HG03097 (cell line): ENCODE results near the gene TRAF3IP3.

ENCODE experiments used
- ATAC-seq: cut with Tn5 transposase; IDR thresholded peaks from one replicate; pipeline ENCODE4 v1.9.1; 2021; ENCODE audit not compliant: unreplicated experiment, low FRiP score

The TRAF3IP3 gene

GRCh38 chr1:209766051-209766450 lies 10.2 kb downstream of the TRAF3IP3 start:
- no peak for ATAC-seq

DNA sequence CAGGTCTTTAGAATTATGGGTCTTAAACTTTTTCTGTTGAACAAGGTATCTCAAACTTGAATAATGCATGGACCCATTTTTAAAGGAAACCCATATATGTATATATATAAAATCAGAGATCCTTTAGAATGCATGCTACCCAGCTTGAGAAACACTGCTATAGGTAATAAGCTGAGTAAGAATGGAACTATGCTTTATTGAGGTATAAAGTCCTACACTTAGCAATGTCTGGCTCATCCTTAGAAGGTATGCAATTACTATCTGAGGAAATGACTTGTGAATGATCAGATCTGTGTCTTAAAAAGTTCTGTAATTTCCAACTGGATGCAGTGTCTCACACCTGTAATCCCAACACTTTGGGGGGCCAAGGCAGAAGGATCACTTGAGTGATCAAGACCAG lies 11.2 kb downstream of the TRAF3IP3 start:
- ATAC-seq = no peak

DNA sequence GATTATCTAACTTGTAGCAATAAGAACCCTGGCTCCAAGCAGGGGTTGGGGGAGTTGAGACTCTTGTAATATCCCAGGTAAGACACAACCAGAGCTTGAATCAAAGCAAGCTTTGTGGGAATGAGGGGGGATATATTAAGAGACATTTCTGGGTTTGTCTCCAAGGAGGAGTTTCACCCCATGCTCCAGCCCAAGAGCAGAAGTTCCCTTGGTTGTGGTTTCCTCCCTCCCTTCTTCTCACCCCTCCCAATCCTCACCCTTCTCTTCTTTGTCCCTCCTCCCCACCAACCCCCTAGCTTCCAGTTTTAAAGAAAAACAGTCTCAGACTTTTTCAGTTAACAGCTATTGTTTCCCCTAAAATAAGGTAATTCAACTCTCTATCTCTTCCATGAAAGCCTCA lies 11.9 kb downstream of the TRAF3IP3 start:
- ATAC-seq = no peak

DNA sequence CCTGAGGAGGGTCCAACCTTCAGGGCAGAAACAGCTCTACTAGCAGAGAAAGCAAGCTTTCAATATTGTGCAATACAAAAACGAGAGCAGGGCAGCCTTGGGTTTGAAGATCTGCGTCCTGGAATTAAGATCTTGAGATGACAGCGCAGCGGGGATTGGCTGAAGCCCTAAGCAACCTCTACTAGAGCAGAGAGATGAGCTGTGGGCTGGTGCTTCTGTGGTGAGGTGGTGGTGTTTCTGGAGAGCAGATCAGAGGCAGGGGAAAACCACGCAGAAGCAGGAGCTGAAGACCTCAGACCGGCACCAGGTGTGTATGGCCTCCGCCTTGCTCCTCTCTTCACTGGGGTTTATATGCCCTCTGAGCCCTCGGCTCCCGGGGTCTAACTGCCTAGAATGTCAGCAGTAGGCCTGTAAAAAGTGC lies 12.5 kb downstream of the TRAF3IP3 start:
- ATAC-seq = peak; percentile 75

- peak; percentile 75 for ATAC-seq
Observed at GRCh38 chr1:209769171-209769904, 13.5 kb downstream of the TRAF3IP3 start.

GRCh38 chr1:209769971-209770370 lies 14.1 kb downstream of the TRAF3IP3 start:
- no peak for ATAC-seq

- no peak for ATAC-seq
Observed at GRCh38 chr1:209770636-209771415, 15.0 kb downstream of the TRAF3IP3 start.

DNA sequence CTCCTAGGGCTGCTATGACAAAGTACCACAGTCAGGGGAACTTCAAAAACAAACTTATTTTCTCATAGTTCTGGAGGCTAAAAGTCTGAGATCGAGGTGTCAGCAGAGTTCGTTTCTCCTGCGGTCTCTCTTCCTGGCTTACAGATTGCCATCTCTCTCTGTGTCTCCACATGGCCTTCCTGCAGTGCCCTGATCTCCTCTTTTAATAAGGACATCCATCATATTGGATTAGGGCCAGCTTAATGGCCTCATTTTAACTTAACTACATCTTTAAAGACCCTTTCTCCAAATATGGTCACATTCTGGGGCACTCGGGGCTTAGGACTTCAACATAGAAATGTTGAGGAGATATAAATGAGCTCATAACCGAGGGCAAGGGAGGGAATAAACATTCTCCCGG lies 16.3 kb downstream of the TRAF3IP3 start:
- no peak for ATAC-seq

DNA sequence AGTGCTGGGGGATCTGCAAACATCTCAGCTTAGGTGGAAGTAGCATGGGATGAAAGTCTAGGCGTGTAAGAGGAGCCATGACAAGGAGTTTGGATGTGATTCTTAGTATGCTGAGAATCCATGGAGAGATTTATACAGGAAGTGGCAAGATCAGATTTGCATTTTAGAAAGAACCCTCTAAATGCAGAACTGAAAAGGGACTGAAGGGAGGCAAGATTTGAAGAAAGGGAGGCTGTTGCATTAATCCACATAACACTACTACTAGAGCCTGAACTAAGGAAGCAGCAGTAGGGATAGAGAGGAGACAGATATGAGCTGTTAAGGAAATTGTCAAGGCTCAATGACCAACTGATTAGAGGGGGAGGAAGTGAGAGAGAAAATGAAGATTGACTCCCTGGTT lies 18.7 kb downstream of the TRAF3IP3 start:
- no peak for ATAC-seq

DNA sequence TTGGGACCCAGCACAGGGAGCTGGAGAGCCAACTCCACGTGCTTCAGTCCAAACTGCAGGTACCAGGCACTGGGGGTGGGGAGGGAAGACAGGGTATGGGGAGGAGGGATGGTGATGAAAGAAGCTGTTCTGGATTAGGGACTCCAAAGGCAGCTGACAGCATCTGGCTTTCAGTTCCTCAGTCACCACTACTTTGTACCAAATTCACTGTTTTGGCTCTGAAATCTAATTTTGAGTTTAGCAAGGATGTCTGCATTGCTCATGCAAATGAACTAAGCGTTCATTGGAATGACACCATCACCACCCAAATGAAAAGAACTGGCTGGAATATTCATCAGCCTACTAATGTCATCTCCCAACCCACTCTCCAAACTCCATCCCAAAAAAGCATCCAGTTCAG lies 19.8 kb downstream of the TRAF3IP3 start:
- ATAC-seq = no peak

DNA sequence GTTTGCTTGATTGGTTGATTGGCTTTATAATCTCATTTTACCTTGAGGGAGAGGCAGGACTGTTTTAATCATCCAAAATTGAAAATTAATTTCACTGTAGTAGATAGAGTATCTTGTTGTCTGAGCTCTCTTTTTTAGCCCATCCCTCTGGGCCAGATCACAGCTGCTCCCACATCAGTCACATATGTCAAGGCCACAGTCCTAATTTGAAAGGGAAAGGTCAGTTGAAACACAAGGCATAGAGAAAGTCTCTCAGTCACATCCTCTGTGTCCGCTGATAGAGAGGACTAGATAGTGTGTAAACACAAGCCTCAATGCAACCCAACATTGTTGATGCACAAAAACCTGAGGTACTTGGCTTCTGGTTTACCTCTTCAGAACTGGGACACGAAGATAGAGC lies 21.7 kb downstream of the TRAF3IP3 start:
- ATAC-seq = no peak

- ATAC-seq = no peak
Observed at GRCh38 chr1:209778102-209778501, 22.2 kb downstream of the TRAF3IP3 start.

GRCh38 chr1:209780268-209780667 lies 24.4 kb downstream of the TRAF3IP3 start:
- no peak for ATAC-seq

DNA sequence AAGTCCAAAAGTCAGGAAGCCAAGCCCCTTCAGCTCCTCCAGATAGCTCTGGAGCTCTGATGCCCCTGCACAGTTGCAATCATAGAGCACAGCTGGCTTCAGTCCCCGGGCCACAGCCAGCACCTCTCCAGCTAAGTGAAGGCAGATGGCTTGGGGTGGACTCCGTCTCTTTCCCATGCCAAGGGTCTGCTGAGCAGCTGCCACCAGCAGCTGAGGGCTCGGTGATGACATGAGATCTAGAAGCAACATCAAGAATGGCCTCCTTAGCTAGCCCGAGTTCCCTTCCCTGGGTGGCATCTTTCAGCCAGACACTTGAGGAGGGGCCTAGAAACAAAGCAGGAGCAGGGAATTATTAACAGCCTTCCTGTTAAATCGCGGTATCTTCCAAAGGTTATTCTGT lies 27.5 kb downstream of the TRAF3IP3 start:
- no peak for ATAC-seq

DNA sequence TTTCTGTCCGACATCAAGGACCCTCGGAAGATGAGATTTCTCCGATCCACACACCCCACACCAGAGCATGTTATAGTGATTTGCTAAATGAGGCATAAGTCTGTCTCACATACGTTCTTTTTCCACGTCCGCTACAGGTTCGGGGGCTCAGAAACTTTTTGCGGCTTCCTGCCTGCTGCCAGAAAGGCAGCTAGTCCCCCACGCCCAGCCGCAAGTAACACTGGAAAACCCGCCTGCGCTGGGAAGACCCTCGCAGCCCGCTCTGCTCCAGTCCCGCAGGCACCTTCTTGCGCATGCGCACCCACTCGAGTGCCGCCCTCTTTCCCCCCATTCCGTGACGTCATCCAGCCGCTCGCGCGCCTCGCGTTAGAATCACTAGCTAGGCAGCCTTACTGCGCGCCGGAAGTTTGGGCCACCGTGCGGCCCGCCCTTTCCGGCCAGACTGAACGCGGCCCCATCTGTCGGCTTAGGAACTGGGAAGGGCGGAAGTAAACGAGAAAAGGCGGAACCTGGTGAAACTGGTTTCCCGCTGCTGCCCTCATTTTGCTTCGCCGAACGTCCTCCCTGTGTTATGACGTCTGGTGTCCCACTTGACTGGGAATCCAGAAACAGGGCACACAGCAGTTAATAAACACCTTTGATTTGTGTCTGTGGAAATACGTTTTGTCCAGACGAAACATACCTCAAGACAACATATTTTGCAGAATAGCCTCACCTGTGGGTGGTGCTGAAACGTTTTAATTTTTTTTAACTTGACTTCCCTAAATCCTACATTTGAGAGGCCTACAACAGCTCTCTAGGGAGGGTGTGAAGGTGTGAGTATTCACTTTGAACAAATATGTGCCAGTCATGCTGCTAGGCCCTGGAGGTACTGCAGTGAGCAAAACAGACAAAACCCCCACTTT lies 28.7 kb downstream of the TRAF3IP3 start, which contains the start of gene C1orf74:
C1orf74 (minus strand) TSS at position 295 of the 905 bp plus-strand sequence. CDS start 925 bp downstream, outside the sequence.
- ATAC-seq = peak; percentile 97

GRCh38 chr1:209785592-209785991 lies 29.7 kb downstream of the TRAF3IP3 start:
- no peak for ATAC-seq

DNA sequence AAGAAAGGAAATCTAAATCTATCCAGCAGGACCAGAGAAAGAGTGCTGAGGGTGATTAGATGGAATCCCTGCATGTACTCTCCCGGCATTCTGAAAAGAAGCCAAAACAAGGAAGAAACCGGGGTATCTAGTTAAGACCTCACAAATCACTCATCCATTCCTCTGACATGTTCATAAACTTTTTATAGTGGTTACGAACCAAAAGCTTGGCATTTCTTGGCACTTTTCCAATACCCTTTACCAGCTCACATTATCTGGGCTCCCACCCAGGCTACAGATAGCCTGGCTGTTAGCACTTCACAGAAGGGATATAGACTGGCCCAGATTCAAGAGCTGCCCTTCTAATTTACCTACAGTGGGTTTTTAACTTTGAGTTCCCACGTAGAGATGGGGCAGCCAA lies 30.3 kb downstream of the TRAF3IP3 start:
- ATAC-seq = no peak

DNA sequence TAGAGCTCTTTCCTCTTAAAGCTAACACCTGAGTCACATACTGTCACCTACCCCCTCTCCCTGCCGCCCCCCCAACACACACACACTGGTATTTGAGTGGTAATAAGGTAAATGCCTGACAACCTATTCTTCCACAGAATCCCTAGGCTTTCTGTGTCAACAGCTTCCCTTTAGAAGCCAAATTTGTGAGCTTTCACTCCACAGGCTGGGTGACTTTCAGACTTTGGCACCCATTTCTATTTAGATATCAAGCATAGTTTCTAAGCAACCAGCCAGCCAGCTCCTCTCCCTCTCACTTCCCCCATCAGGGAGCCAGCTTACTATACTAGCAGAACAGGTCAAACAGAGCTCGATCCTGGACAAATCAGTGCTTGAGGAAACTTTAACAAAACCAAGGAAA lies 31.7 kb downstream of the TRAF3IP3 start:
- ATAC-seq = no peak

- ATAC-seq = no peak
Observed at GRCh38 chr1:209789245-209789644, 33.4 kb downstream of the TRAF3IP3 start.

- no peak for ATAC-seq
Observed at GRCh38 chr1:209790286-209791193, 34.7 kb downstream of the TRAF3IP3 start.
